Bronchial epithelial cell (primary cell): Measurements from ENCODE around the gene USP6. TPM values are rescaled to one million over a fixed set of nuclear protein-coding genes. Genes with fewer than 3 reads are reported as not detected.
"Not testable (repeated sequence)": the region's sequence is repeated elsewhere in the genome, so short reads cannot be mapped to it uniquely, and the experiment has no call there.

ENCODE experiments used
- DNase-seq: peaks from one replicate; pipeline ENCODE4 v3.0.0-alpha.2; 2010; ENCODE audit warnings: low read depth
- FAIRE-seq: peaks from 2 replicates; lab custom pipeline; 2011; peaks lifted over from hg19 to GRCh38; lab: Jason Lieb, UNC
- H3K27me3 ChIP-seq: 2 replicates; pipeline ENCODE4 v1.5.1; 2011; ENCODE audit warnings: low read length; ENCODE audit not compliant: control insufficient read depth, insufficient read depth
- H3K36me3 ChIP-seq: 2 replicates; pipeline ENCODE4 v1.5.1; 2011; ENCODE audit warnings: low read length; ENCODE audit not compliant: control insufficient read depth, insufficient read depth
- H3K4me3 ChIP-seq: 2 replicates; pipeline ENCODE4 v1.5.1; 2011; ENCODE audit warnings: mild to moderate bottlenecking, low read depth, low read length, control low read depth
- CTCF ChIP-seq: IDR thresholded peaks from 2 replicates; pipeline ENCODE4 v1.5.1; 2011; ENCODE audit warnings: mild to moderate bottlenecking, moderate library complexity, low read length, control low read depth, inconsistent platforms; ENCODE audit not compliant: insufficient read depth, severe bottlenecking
- total RNA-seq: library from RNA; depleted of rRNA; stranded (reverse); fragments of >200 nt; gene quantifications from 2 replicates; pipeline ENCODE4 v1.2.1, GENCODE V29; 2014

USP6 gene
- total RNA-seq, 1 donor from 2014 or later, result not detected

- FAIRE-seq (no peak), DNase-seq (no peak)
- H3K27me3 ChIP-seq, result peaks cover 5% of the 10 kb centered on the region
- no peak for TF ChIP-seq CTCF
- no peaks in the 10 kb centered on the region for H3K36me3 ChIP-seq
- H3K4me3 ChIP-seq, result no peak overlapping the region
Measured at GRCh38 chr17:5126719-5127488, 11.1 kb downstream of the USP6 start.

- Histone ChIP-seq H3K36me3 (no peaks in the 10 kb centered on the region), H3K27me3 (no peaks in the 10 kb centered on the region), H3K4me3 (no peak overlapping the region)
- FAIRE-seq, result no peak
- no peak for DNase-seq
- no peak for TF ChIP-seq CTCF
Measured at GRCh38 chr17:5127910-5128309, 12.1 kb downstream of the USP6 start.

- DNase-seq, H3K4me3 ChIP-seq, H3K27me3 ChIP-seq, H3K36me3 ChIP-seq, FAIRE-seq: not testable (repeated sequence)
Measured at GRCh38 chr17:5128387-5128786, 12.6 kb downstream of the USP6 start.

GRCh38 chr17:5128905-5129535, 13.2 kb downstream of the USP6 start:
- no peak for FAIRE-seq
- H3K4me3 ChIP-seq, result no peak overlapping the region
- TF ChIP-seq CTCF, result no peak
- no peak for DNase-seq
- no peaks in the 10 kb centered on the region for H3K36me3 ChIP-seq
- H3K27me3 ChIP-seq, result no peaks in the 10 kb centered on the region

GRCh38 chr17:5129770-5130169, 13.9 kb downstream of the USP6 start:
- not testable (repeated sequence) for DNase-seq, H3K4me3 ChIP-seq, H3K36me3 ChIP-seq, FAIRE-seq, H3K27me3 ChIP-seq

GRCh38 chr17:5130261-5130660, 14.4 kb downstream of the USP6 start:
- not testable (repeated sequence) for H3K27me3 ChIP-seq

GRCh38 chr17:5130687-5131086, 14.9 kb downstream of the USP6 start:
- DNase-seq, H3K4me3 ChIP-seq, FAIRE-seq: not testable (repeated sequence)

More at GRCh38 chr17:5130261-5130660, 14.4 kb downstream of the USP6 start:
- DNase-seq, H3K36me3 ChIP-seq, H3K4me3 ChIP-seq, FAIRE-seq: not testable (repeated sequence)

More at GRCh38 chr17:5130687-5131086, 14.9 kb downstream of the USP6 start:
- H3K36me3 ChIP-seq, H3K27me3 ChIP-seq: not testable (repeated sequence)
